ENCODE results near the gene SRPRB. TPM values are rescaled to one million over a fixed set of nuclear protein-coding genes. Genes with fewer than 3 reads are reported as not detected.

SRPRB gene
- total and polyA plus RNA-seq, 2 donors (not counting 3 experiments of a cell fraction or from before 2014, with no cell fraction given) = 22.7 to 69.2 TPM

DNA sequence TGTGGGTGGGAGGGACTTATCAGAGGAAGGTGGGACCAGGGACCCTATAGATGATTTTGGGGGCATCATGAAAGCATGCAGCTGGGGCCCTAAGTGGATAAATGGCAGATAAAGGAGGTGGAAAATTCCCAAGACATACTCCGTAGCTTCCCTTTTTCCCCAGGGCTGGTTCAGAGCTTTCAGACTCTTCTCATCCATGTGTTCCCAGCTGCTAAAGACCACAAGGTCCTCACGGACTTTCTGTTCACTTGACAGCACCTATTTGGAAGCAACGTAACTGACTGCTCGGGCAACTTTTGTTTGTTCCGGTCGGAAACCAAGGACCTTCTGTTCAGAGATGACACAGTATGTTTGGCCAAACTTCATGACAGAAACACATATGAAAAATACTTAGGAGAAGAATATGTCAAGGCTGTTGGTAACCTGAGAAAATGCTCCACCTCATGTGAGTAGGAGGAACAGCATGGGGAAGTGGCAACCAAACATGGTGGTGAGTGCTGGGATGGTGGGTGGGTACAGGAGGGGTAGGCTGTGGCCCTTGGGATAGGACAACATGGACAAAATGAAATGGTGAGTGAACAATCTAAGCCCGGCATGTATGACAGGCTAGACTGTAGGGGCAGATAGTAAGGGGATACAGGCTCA, 28.7 kb upstream of the SRPRB start:
- Histone ChIP-seq H3K9me1 (replicated peaks; ENCODE audit: control insufficient read depth, extremely low read depth, insufficient read depth, low read length) (no peaks in the 10 kb centered on the region), H3K4me1 (ENCODE audit: control insufficient read depth, extremely low read depth, insufficient read depth, low read length) (no peaks in the 10 kb centered on the region), H2AFZ (ENCODE audit: low read depth, low read length) (no peak overlapping the region), H3K27me3 (ENCODE audit: control insufficient read depth in 2 of 2, insufficient read depth in 2 of 2, low read length in 2 of 2) (peaks cover 1 to 3% of the 10 kb centered on the region in 2 experiments), H4K20me1 (replicated peaks; ENCODE audit: control insufficient read depth, extremely low read depth, insufficient read depth, low read length) (no peaks in the 10 kb centered on the region), H3K36me3 (ENCODE audit: control insufficient read depth in 2 of 2, extremely low read depth in 1 of 2, insufficient read depth in 2 of 2, low read length in 2 of 2) (no peaks in the 10 kb centered on the region), H3K4me2 (ENCODE audit: insufficient read depth, low read length) (no peak overlapping the region), H3K4me3 (replicated peaks in 1 of 3; ENCODE audit: insufficient read depth in 1 of 3, low read depth in 1 of 3, low read length in 3 of 3) (no peak overlapping the region), H3K79me2 (ENCODE audit: control insufficient read depth, insufficient read depth, low read length) (no peaks in the 10 kb centered on the region), H3K27ac (ENCODE audit: insufficient read depth, low read depth, low read length) (no peak overlapping the region), H3K9me3 (replicated peaks; ENCODE audit: control insufficient read depth, insufficient read depth, low read length) (no peaks in the 10 kb centered on the region), H3K9ac (replicated peaks; ENCODE audit: extremely low read depth, insufficient read depth, low read length) (no peak overlapping the region)
- TF ChIP-seq POLR2AphosphoS5 (IDR thresholded peaks at IDR 0.05; ENCODE audit: insufficient read depth, low read depth, low read length) = no peak
- TF ChIP-seq MAX (IDR thresholded peaks at IDR 0.05; ENCODE audit: insufficient read depth, insufficient read length) = no peak
- TF ChIP-seq GATA2 (IDR thresholded peaks at IDR 0.05; ENCODE audit: insufficient read depth, insufficient read length, low read depth, low read length) = no peak
- TF ChIP-seq POLR2A (IDR thresholded peaks at IDR 0.05; ENCODE audit: low read depth, low read length) = no peak
- no peak for TF ChIP-seq MYC (IDR thresholded peaks at IDR 0.05; ENCODE audit: low read depth, low read length)
- no peak for TF ChIP-seq FOS (IDR thresholded peaks at IDR 0.05; ENCODE audit: borderline replicate concordance, insufficient read depth, low read length)
- no peak for TF ChIP-seq EZH2 (IDR thresholded peaks at IDR 0.05; ENCODE audit: borderline replicate concordance, low read depth, low read length, severe bottlenecking)
- no peak for TF ChIP-seq JUN (IDR thresholded peaks at IDR 0.05; ENCODE audit: borderline replicate concordance, insufficient read depth, insufficient read length, low read depth)
- TF ChIP-seq CTCF (IDR thresholded peaks at IDR 0.05; ENCODE audit: extremely low read depth in 1 of 2, insufficient read depth in 1 of 2, low read depth in 1 of 2, low read length in 2 of 2) = no peak
- CTCF ChIA-PET = no interaction called here
- POLR2A ChIA-PET = no interaction called here
- intact Hi-C loops (cut with micrococcal nuclease) (no loop called here), dilution Hi-C loops (cut with MboI; ENCODE audit: extremely low pct_ligation_motif_present, low sequenced_read_pairs) (no loop called here)
- FAIRE-seq (no peak), DNase-seq (ENCODE audit: low read depth, low spot score) (no peak)
- BruUV-seq (replicated peaks) = no TSS peak
